H1 (cell line): ENCODE data around the gene FAM53C. TPM values are rescaled to one million over a fixed set of nuclear protein-coding genes. Genes with fewer than 3 reads are reported as not detected.

Source experiments
- CBX5 ChIP-seq: fragments of 300-800, 300-1000 bp; sonication (generic); IDR thresholded peaks from 2 replicates; pipeline ENCODE4 v1.7.1; 2016; ENCODE audit warnings: antibody characterized with exemption, low read length, low read depth
- KDM5A ChIP-seq: fragments of 200-600 bp; IDR thresholded peaks from 2 replicates; pipeline ENCODE4 v1.7.1; 2012; ENCODE audit warnings: mild to moderate bottlenecking, low read length, inconsistent platforms, mixed read lengths
- NRF1 ChIP-seq: IDR thresholded peaks from 2 replicates; pipeline ENCODE4 v1.6.1; 2011; ENCODE audit warnings: mild to moderate bottlenecking, low read depth, low read length, improper control_type of control experiment
- PHF8 ChIP-seq: fragments of 200-600 bp; sonication (generic); conservative IDR thresholded peaks from 2 replicates; pipeline ENCODE4 v1.7.1; 2012; ENCODE audit warnings: low read depth, mild to moderate bottlenecking, inconsistent platforms, low read length, moderate library complexity
- polyA plus RNA-seq, 7 experiments: library from polyadenylated mRNA; depleted of rRNA in 3 of 7; stranded (reverse) in 5 of 7; unstranded in 2 of 7; fragments of >200 nt in 5 of 7; fragments of 200-250 nt in 2 of 7; gene quantifications; 1 replicate in 5 of 7; 2 replicates in 1 of 7; 4 replicates in 1 of 7; pipeline versions ENCODE4 v1.2.1 to v1.2.3, GENCODE V29; 2011 to 2013; ENCODE audit warnings: missing spikeins in 2 of 7, mixed read lengths in 2 of 7
- total RNA-seq: library from RNA; stranded (reverse); fragmentation: NEBNext Ultra II Directional; extraction: Animal tissue kit (Norgen Biotek cat#: 25700); gene quantifications from 2 replicates; pipeline ENCODE4 v1.2.1, GENCODE V29; 2021
- TF ChIP-seq, protein P1 (sequence below): fragments of 300-600 bp; sonication (generic); IDR thresholded peaks from 2 replicates; pipeline ENCODE4 v1.7.1; 2012; ENCODE audit warnings: low read length, moderate library complexity, mild to moderate bottlenecking, inconsistent platforms; ENCODE audit not compliant: insufficient replicate concordance

The FAM53C gene
- total and polyA plus RNA-seq, 2 of the 8 experiments (the other 6 are each of a cell fraction or from before 2014, with no cell fraction given) = 57.6 to 75.3 TPM

DNA sequence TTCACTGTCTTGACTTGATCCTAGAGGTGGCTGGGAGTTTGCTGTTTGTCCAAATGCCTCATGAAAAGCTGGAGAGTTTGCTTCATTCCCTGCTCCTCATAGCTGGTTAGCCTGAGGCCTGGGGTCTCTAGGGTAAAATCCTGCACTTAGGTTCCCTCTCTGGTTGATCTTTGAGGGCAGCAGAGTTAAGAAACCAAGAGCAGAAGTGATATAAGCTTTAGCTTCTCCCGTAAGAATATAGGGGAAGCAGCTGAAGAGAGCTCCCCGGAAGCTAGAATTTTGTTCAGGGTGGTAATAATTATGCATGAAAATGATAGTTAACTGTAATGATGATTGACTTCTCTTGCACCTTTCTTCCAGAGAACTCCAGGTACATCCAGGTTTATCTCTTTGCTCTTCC, 1.4 kb downstream of the FAM53C start (continued):
- TF ChIP-seq, protein P1, sequence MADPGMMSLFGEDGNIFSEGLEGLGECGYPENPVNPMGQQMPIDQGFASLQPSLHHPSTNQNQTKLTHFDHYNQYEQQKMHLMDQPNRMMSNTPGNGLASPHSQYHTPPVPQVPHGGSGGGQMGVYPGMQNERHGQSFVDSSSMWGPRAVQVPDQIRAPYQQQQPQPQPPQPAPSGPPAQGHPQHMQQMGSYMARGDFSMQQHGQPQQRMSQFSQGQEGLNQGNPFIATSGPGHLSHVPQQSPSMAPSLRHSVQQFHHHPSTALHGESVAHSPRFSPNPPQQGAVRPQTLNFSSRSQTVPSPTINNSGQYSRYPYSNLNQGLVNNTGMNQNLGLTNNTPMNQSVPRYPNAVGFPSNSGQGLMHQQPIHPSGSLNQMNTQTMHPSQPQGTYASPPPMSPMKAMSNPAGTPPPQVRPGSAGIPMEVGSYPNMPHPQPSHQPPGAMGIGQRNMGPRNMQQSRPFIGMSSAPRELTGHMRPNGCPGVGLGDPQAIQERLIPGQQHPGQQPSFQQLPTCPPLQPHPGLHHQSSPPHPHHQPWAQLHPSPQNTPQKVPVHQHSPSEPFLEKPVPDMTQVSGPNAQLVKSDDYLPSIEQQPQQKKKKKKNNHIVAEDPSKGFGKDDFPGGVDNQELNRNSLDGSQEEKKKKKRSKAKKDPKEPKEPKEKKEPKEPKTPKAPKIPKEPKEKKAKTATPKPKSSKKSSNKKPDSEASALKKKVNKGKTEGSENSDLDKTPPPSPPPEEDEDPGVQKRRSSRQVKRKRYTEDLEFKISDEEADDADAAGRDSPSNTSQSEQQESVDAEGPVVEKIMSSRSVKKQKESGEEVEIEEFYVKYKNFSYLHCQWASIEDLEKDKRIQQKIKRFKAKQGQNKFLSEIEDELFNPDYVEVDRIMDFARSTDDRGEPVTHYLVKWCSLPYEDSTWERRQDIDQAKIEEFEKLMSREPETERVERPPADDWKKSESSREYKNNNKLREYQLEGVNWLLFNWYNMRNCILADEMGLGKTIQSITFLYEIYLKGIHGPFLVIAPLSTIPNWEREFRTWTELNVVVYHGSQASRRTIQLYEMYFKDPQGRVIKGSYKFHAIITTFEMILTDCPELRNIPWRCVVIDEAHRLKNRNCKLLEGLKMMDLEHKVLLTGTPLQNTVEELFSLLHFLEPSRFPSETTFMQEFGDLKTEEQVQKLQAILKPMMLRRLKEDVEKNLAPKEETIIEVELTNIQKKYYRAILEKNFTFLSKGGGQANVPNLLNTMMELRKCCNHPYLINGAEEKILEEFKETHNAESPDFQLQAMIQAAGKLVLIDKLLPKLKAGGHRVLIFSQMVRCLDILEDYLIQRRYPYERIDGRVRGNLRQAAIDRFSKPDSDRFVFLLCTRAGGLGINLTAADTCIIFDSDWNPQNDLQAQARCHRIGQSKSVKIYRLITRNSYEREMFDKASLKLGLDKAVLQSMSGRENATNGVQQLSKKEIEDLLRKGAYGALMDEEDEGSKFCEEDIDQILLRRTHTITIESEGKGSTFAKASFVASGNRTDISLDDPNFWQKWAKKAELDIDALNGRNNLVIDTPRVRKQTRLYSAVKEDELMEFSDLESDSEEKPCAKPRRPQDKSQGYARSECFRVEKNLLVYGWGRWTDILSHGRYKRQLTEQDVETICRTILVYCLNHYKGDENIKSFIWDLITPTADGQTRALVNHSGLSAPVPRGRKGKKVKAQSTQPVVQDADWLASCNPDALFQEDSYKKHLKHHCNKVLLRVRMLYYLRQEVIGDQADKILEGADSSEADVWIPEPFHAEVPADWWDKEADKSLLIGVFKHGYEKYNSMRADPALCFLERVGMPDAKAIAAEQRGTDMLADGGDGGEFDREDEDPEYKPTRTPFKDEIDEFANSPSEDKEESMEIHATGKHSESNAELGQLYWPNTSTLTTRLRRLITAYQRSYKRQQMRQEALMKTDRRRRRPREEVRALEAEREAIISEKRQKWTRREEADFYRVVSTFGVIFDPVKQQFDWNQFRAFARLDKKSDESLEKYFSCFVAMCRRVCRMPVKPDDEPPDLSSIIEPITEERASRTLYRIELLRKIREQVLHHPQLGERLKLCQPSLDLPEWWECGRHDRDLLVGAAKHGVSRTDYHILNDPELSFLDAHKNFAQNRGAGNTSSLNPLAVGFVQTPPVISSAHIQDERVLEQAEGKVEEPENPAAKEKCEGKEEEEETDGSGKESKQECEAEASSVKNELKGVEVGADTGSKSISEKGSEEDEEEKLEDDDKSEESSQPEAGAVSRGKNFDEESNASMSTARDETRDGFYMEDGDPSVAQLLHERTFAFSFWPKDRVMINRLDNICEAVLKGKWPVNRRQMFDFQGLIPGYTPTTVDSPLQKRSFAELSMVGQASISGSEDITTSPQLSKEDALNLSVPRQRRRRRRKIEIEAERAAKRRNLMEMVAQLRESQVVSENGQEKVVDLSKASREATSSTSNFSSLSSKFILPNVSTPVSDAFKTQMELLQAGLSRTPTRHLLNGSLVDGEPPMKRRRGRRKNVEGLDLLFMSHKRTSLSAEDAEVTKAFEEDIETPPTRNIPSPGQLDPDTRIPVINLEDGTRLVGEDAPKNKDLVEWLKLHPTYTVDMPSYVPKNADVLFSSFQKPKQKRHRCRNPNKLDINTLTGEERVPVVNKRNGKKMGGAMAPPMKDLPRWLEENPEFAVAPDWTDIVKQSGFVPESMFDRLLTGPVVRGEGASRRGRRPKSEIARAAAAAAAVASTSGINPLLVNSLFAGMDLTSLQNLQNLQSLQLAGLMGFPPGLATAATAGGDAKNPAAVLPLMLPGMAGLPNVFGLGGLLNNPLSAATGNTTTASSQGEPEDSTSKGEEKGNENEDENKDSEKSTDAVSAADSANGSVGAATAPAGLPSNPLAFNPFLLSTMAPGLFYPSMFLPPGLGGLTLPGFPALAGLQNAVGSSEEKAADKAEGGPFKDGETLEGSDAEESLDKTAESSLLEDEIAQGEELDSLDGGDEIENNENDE = no peak
- no peak for TF ChIP-seq NRF1
- TF ChIP-seq KDM5A = no peak
- TF ChIP-seq CBX5 = no peak
- TF ChIP-seq PHF8 = no peak
